Measurements from ENCODE around the gene HHAT.
A peak's percentile ranks its signal among the peaks of the same experiment; 100 is the strongest.

The HHAT gene

GRCh38 chr1:210373878-210374599, 45.3 kb downstream of the HHAT start:
- H3K9me3 ChIP-seq (ENCODE audit: low read length), result no peaks in the 10 kb centered on the region
- H2AFZ ChIP-seq (ENCODE audit: low read length), result no peak overlapping the region
- H3K4me3 ChIP-seq (ENCODE audit: low read depth, low read length, poor library complexity, severe bottlenecking), result no peak overlapping the region
- no peak overlapping the region for H3K9ac ChIP-seq (ENCODE audit: low read length)
- no peak overlapping the region for H3K4me2 ChIP-seq (ENCODE audit: low read length)
- no peaks in the 10 kb centered on the region for H4K20me1 ChIP-seq (ENCODE audit: insufficient read depth, low read length)
- H3K36me3 ChIP-seq (ENCODE audit: insufficient read depth, low read length), result no peaks in the 10 kb centered on the region
- H3K27me3 ChIP-seq (ENCODE audit: insufficient read depth, low read length), result no peaks in the 10 kb centered on the region
- no peak overlapping the region for H3K27ac ChIP-seq (ENCODE audit: low read depth, low read length, poor library complexity, severe bottlenecking)
- no peaks in the 10 kb centered on the region for H3F3A ChIP-seq (ENCODE audit: insufficient read depth, low read length)
- no peaks in the 10 kb centered on the region for H3K4me1 ChIP-seq (ENCODE audit: insufficient read depth, low read length, severe bottlenecking)
- no peaks in the 10 kb centered on the region for H3K9me2 ChIP-seq (ENCODE audit: low read depth, low read length)
- TF ChIP-seq EZH2 (IDR thresholded peaks at IDR 0.05; ENCODE audit: borderline replicate concordance, low read length), result no peak
- TF ChIP-seq, protein P1, sequence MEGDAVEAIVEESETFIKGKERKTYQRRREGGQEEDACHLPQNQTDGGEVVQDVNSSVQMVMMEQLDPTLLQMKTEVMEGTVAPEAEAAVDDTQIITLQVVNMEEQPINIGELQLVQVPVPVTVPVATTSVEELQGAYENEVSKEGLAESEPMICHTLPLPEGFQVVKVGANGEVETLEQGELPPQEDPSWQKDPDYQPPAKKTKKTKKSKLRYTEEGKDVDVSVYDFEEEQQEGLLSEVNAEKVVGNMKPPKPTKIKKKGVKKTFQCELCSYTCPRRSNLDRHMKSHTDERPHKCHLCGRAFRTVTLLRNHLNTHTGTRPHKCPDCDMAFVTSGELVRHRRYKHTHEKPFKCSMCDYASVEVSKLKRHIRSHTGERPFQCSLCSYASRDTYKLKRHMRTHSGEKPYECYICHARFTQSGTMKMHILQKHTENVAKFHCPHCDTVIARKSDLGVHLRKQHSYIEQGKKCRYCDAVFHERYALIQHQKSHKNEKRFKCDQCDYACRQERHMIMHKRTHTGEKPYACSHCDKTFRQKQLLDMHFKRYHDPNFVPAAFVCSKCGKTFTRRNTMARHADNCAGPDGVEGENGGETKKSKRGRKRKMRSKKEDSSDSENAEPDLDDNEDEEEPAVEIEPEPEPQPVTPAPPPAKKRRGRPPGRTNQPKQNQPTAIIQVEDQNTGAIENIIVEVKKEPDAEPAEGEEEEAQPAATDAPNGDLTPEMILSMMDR (IDR thresholded peaks at IDR 0.05; ENCODE audit: low read length), result peak; percentile 53
- no peaks in the 10 kb centered on the region for H3K79me2 ChIP-seq (ENCODE audit: insufficient read depth, low read length)

GRCh38 chr1:210374600-210374953, 45.9 kb downstream of the HHAT start:
- Histone ChIP-seq H3K9me3 (ENCODE audit: low read length) (no peaks in the 10 kb centered on the region), H3K9ac (ENCODE audit: low read length) (no peak overlapping the region), H3K79me2 (ENCODE audit: insufficient read depth, low read length) (no peaks in the 10 kb centered on the region), H4K20me1 (ENCODE audit: insufficient read depth, low read length) (no peaks in the 10 kb centered on the region), H3K4me2 (ENCODE audit: low read length) (no peak overlapping the region), H3K36me3 (ENCODE audit: insufficient read depth, low read length) (no peaks in the 10 kb centered on the region), H3K27me3 (ENCODE audit: insufficient read depth, low read length) (no peaks in the 10 kb centered on the region), H2AFZ (ENCODE audit: low read length) (no peak overlapping the region), H3K4me3 (ENCODE audit: low read depth, low read length, poor library complexity, severe bottlenecking) (no peak overlapping the region), H3K9me2 (ENCODE audit: low read depth, low read length) (no peaks in the 10 kb centered on the region), H3F3A (ENCODE audit: insufficient read depth, low read length) (no peaks in the 10 kb centered on the region), H3K4me1 (ENCODE audit: insufficient read depth, low read length, severe bottlenecking) (no peaks in the 10 kb centered on the region), H3K27ac (ENCODE audit: low read depth, low read length, poor library complexity, severe bottlenecking) (no peak overlapping the region)
- TF ChIP-seq EZH2 (IDR thresholded peaks at IDR 0.05; ENCODE audit: borderline replicate concordance, low read length), result no peak

DNA sequence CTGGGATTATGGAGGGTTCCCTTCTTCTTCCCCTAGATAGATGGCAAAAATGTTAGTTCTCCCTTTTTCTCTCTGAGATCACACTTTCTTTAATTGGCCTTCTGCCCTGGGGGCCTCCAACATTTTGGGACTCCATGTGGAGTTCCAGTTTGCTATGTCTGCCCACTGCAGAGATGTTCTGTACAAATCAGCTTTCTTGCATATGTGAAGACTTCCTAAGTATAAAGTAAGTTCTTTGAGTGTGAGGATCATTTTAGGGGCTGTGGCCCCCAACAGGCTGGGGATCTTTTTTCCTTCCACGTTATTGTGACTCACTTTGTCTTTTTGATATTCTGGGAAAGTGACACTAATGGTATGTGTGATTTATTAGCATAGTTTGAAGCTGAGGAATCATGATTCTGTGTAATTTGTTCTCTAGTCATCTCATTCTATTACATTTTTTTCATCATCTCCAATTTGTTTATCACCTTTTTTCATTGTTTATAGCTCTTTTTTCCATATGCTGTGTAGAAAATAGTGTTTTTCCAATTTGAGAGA, 48.2 kb downstream of the HHAT start:
- H3K4me2 ChIP-seq (ENCODE audit: low read length), result no peak overlapping the region
- H3K9ac ChIP-seq (ENCODE audit: low read length), result no peak overlapping the region
- H3K27ac ChIP-seq (ENCODE audit: low read depth, low read length, poor library complexity, severe bottlenecking), result no peak overlapping the region
- no peak overlapping the region for H3K4me3 ChIP-seq (ENCODE audit: low read depth, low read length, poor library complexity, severe bottlenecking)
- H3K9me2 ChIP-seq (ENCODE audit: low read depth, low read length), result no peaks in the 10 kb centered on the region
- no peaks in the 10 kb centered on the region for H3K79me2 ChIP-seq (ENCODE audit: insufficient read depth, low read length)
- no peaks in the 10 kb centered on the region for H3K27me3 ChIP-seq (ENCODE audit: insufficient read depth, low read length)
- no peaks in the 10 kb centered on the region for H3K4me1 ChIP-seq (ENCODE audit: insufficient read depth, low read length, severe bottlenecking)
- no peak for TF ChIP-seq EZH2 (IDR thresholded peaks at IDR 0.05; ENCODE audit: borderline replicate concordance, low read length)
- TF ChIP-seq, protein P1 (IDR thresholded peaks at IDR 0.05; ENCODE audit: low read length), result no peak
- H3K36me3 ChIP-seq (ENCODE audit: insufficient read depth, low read length), result no peaks in the 10 kb centered on the region
- H3F3A ChIP-seq (ENCODE audit: insufficient read depth, low read length), result no peaks in the 10 kb centered on the region
- H3K9me3 ChIP-seq (ENCODE audit: low read length), result no peaks in the 10 kb centered on the region
- no peak overlapping the region for H2AFZ ChIP-seq (ENCODE audit: low read length)
- H4K20me1 ChIP-seq (ENCODE audit: insufficient read depth, low read length), result no peaks in the 10 kb centered on the region

Measured in OCI-LY1 (cell line).